Stimulated activated naive CD4-positive, alpha-beta T cell treated with Interleukin-2 at 50 U/mL for 16 hours (primary cell): ENCODE results near the gene ITGA2.
"Not testable (repeated sequence)": the region's sequence is repeated elsewhere in the genome, so short reads cannot be mapped to it uniquely, and the experiment has no call there.

Experiments used
- DNase-seq: peaks from one replicate; lab custom pipeline; 2025; lab: John Stamatoyannopoulos, UW

The ITGA2 gene

GRCh38 chr5:53100606-53101005 is 111.5 kb downstream of the ITGA2 start:
- DNase-seq = no peak

- no peak for DNase-seq
Measured at GRCh38 chr5:53105611-53106300, 116.6 kb downstream of the ITGA2 start.

GRCh38 chr5:53109056-53109442 is 119.9 kb downstream of the ITGA2 start:
- DNase-seq = no peak

- peak; percentile 88 for DNase-seq
Measured at GRCh38 chr5:53109443-53110127, 120.4 kb downstream of the ITGA2 start, which contains the start of gene MOCS2. Gene MOCS2, minus strand, starts transcription at chr5:53109757. Its CDS starts 2,583 bp downstream, at chr5:53107174.

GRCh38 chr5:53110156-53110555 is 121.0 kb downstream of the ITGA2 start:
- DNase-seq = no peak

GRCh38 chr5:53111139-53111538 is 122.0 kb downstream of the ITGA2 start:
- no peak for DNase-seq

- DNase-seq = not testable (repeated sequence)
Measured at GRCh38 chr5:53112307-53112706, 123.2 kb downstream of the ITGA2 start.

- no peak for DNase-seq
Measured at GRCh38 chr5:53112909-53113308, 123.8 kb downstream of the ITGA2 start.

GRCh38 chr5:53113947-53114346 is 124.8 kb downstream of the ITGA2 start:
- DNase-seq = no peak

- no peak for DNase-seq
Measured at GRCh38 chr5:53114988-53115387, 125.8 kb downstream of the ITGA2 start.

- DNase-seq = no peak
Measured at GRCh38 chr5:53116597-53116996, 127.4 kb downstream of the ITGA2 start.

GRCh38 chr5:53118879-53119278 is 129.7 kb downstream of the ITGA2 start:
- no peak for DNase-seq

- no peak for DNase-seq
Measured at GRCh38 chr5:53120165-53120564, 131.0 kb downstream of the ITGA2 start.

GRCh38 chr5:53123702-53124101 is 134.6 kb downstream of the ITGA2 start:
- DNase-seq = no peak

GRCh38 chr5:53126521-53126920 is 137.4 kb downstream of the ITGA2 start:
- no peak for DNase-seq

GRCh38 chr5:53127107-53127506 is 138.0 kb downstream of the ITGA2 start:
- DNase-seq = no peak

- DNase-seq = no peak
Measured at GRCh38 chr5:53128481-53128880, 139.3 kb downstream of the ITGA2 start.

- DNase-seq = no peak
Measured at GRCh38 chr5:53130266-53130665, 141.1 kb downstream of the ITGA2 start.

- DNase-seq = no peak
Measured at GRCh38 chr5:53133020-53133419, 143.9 kb downstream of the ITGA2 start.
